Heart left ventricle (tissue), 13 donors: ENCODE measurements around the gene LRRC3.

Experiments
- CTCF ChIP-seq, 12 donors: fragments of 200-600 bp; sonication (generic) in 4 of 12; IDR thresholded peaks; one replicate each; pipeline versions ENCODE4 v1.5.0 to v1.8.0; 2018 to 2022; ENCODE audit warnings: antibody characterized with exemption in 12 of 12, mild to moderate bottlenecking in 5 of 12
- POLR2A ChIP-seq, 2 donors: fragments of 450-650 bp; IDR thresholded peaks; one replicate each; pipeline ENCODE4 v1.6.1; 2017; ENCODE audit warnings: antibody characterized with exemption in 2 of 2, mild to moderate bottlenecking in 2 of 2, moderate library complexity in 2 of 2
- donor health status: ischemic (EF 13 %, LVEDD 7.1; RV severe dilation, severe dysfunction).
- donor health status: DM: no; HTN: yes; CAD: no.
- donor health status: DM: no; HTN: no; CAD: no.
- donor health status: ischemic (EF 25% LVEDD 6.9; RV normal size, moderate dysfunction).
- donor health status: ischemic (EF 25% LVEDD 5.7; RV mildly dilated, moderate dysfunction).
- donor health status: ischemic (EF 35%, LVEDD 5.7; RV mildly dilated, moderate dysfunction).
- donor health status: nonischemic (EF 11% LVEDD 7.7; RV severe dilation, severe dysfunction).
- donor health status: DM: yes; HTN: yes; CAD: no.
- donor health status: PGD.
- donor health status: ischemic (EF 29% LVEDD 5.4; RV normal size, mild dysfunction).
- donor health status: nonischemic (EF 23%, LVEDD 6.1; RV moderate dilation, normal function).

- TF ChIP-seq POLR2A (IDR thresholded peaks at IDR 0.05) (no peak), CTCF (IDR thresholded peaks at IDR 0.05) (no peak)
Observed at GRCh38 chr21:44463724-44464123, 8.4 kb downstream of the LRRC3 start.
